ENCODE results near the gene GDI1. TPM values are rescaled to one million over a fixed set of nuclear protein-coding genes. Genes with fewer than 3 reads are reported as not detected.

GDI1 gene
- total and polyA plus RNA-seq, 2 of the 8 experiments (the other 6 are each of a cell fraction or from before 2014, with no cell fraction given) = 83.1 to 136 TPM

DNA sequence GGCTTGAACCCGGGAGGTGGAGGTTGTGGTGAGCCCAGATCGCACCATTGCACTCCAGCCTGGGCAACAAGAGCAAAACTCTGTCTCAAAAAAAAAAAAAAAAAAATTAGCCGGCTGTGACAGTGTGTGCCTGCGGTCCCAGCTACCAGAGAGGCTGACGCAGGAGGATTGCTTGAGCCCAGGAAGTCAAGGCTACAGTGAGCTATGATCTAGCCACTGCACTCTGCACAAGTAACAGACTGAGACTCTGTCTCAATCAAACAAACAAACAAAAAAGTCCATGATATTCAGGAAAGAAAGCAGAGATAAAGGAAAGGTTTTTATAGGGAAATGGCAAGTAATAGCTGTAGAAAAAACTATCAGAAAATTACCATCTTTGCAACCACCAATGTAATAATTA, 44.2 kb downstream of the GDI1 start:
- no peak overlapping the region for H2BK120ac ChIP-seq (replicated peaks; ENCODE audit: low read depth, low read length)
- H3K79me2 ChIP-seq (ENCODE audit: control insufficient read depth in 1 of 2, insufficient read depth in 2 of 2, low read length in 2 of 2) = no peaks in the 10 kb centered on the region
- FAIRE-seq (no peak), DNase-seq (ENCODE audit: low read depth in 1 of 2, low spot score in 2 of 2) (no peak)
- no peak overlapping the region for H2AFZ ChIP-seq (ENCODE audit: low read length)
- H2BK20ac ChIP-seq (ENCODE audit: low read length) = no peak overlapping the region
- H3K4me1 ChIP-seq (replicated peaks in 1 of 4; ENCODE audit: control insufficient read depth in 3 of 4, insufficient read depth in 4 of 4, low read length in 3 of 4) = peaks cover 0 to 6% (median 2%) of the 10 kb centered on the region in 4 experiments; a peak in 4 of 7 replicates
- 100% methylated on average over 2 of the region's 5 CpGs; no CpG with 5 or more reads in 1 of the 2 experiments for WGBS, 2 experiments (ENCODE audit: extremely low coverage in 1 of 2, insufficient coverage in 1 of 2, insufficient read length in 1 of 2, insufficient replicate concordance in 2 of 2, low coverage in 1 of 2, low lambda C conversion rate in 2 of 2, missing lambda C conversion rate in 1 of 2)
- no peak overlapping the region for H2BK12ac ChIP-seq (ENCODE audit: low read depth, low read length)
- TF ChIP-seq KDM4A (IDR thresholded peaks at IDR 0.05; ENCODE audit: low read depth, low read length, severe bottlenecking) = no peak
- TF ChIP-seq RBBP5 (IDR thresholded peaks at IDR 0.05; ENCODE audit: borderline replicate concordance, low read depth, low read length) = no peak
- TF ChIP-seq POLR2A (IDR thresholded peaks at IDR 0.05; ENCODE audit: control extremely low read depth in 1 of 2, low read depth in 2 of 2, low read length in 2 of 2) = no peak
- TF ChIP-seq JUND (IDR thresholded peaks at IDR 0.05; ENCODE audit: low read length) = no peak
- TF ChIP-seq NRF1 (IDR thresholded peaks at IDR 0.05; ENCODE audit: low read depth, low read length) = no peak
- no peak for TF ChIP-seq YY1 (IDR thresholded peaks at IDR 0.05; ENCODE audit: low read depth, low read length)
- TF ChIP-seq SUZ12 (IDR thresholded peaks at IDR 0.05; ENCODE audit: low read length) = no peak
- no peak for TF ChIP-seq CHD2 (IDR thresholded peaks at IDR 0.05; ENCODE audit: low read length)
- no peak for TF ChIP-seq HDAC6 (IDR thresholded peaks at IDR 0.05; ENCODE audit: low read depth, low read length)
- TF ChIP-seq RXRA (IDR thresholded peaks at IDR 0.05; ENCODE audit: insufficient read depth, low read depth, low read length) = no peak
- TF ChIP-seq, protein P1, sequence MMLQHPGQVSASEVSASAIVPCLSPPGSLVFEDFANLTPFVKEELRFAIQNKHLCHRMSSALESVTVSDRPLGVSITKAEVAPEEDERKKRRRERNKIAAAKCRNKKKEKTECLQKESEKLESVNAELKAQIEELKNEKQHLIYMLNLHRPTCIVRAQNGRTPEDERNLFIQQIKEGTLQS (IDR thresholded peaks at IDR 0.05; ENCODE audit: insufficient read depth, low read depth, low read length) = no peak
- no peak for TF ChIP-seq ASH2L (IDR thresholded peaks at IDR 0.05; ENCODE audit: low read length)
- TF ChIP-seq RNF2 (IDR thresholded peaks at IDR 0.05; ENCODE audit: borderline replicate concordance, low read depth, low read length, missing control alignments, poor library complexity, severe bottlenecking) = no peak
- no peak overlapping the region for H4K91ac ChIP-seq (replicated peaks; ENCODE audit: insufficient read length, low read length)
- H3K23ac ChIP-seq (ENCODE audit: insufficient read length) = no peak overlapping the region
- H4K5ac ChIP-seq (ENCODE audit: insufficient read length, low read depth, low read length) = no peak overlapping the region
- POLR2A ChIA-PET (ENCODE audit: partially characterized antibody) = interaction anchor here (1.2 kb wide), 1 partner anchor 9 kb away, joined by 7 read pairs; the partner anchor contains the start of gene SLC10A3
- 0 out of 2 replicates have a peak, but pooled peaks cover 3% of the 10 kb centered on the region for H3K23me2 ChIP-seq (ENCODE audit: low read depth, low read length)
- H2BK15ac ChIP-seq (ENCODE audit: low read length) = no peak overlapping the region
- CTCF ChIA-PET (ENCODE audit: partially characterized antibody) = interaction anchor here (0.8 kb wide), 1 partner anchor 108 kb away, joined by 3 read pairs; no protein-coding TSS in a partner anchor
- no peak overlapping the region for H3K56ac ChIP-seq (replicated peaks; ENCODE audit: insufficient read length, low read depth, low read length)
- H3K79me1 ChIP-seq (ENCODE audit: low read depth, low read length) = no peaks in the 10 kb centered on the region
- no peak overlapping the region for H2BK5ac ChIP-seq (ENCODE audit: low read depth, low read length)
- no peak overlapping the region for H3K18ac ChIP-seq (ENCODE audit: extremely low read depth, low read length)
- H4K20me1 ChIP-seq (replicated peaks in 1 of 2; ENCODE audit: control insufficient read depth in 1 of 2, insufficient read depth in 2 of 2, low read length in 2 of 2) = peaks cover 0 to 2% of the 10 kb centered on the region in 2 experiments
- H3K9ac ChIP-seq (replicated peaks in 1 of 4; ENCODE audit: extremely low read depth in 1 of 4, low read depth in 3 of 4, low read length in 3 of 4) = no peak overlapping the region
- H3K27ac ChIP-seq (ENCODE audit: low read depth, low read length) = no peak overlapping the region
- H3K4me3 ChIP-seq (ENCODE audit: extremely low read depth in 1 of 4, insufficient read depth in 2 of 4, low read depth in 3 of 4, low read length in 4 of 4) = no peak overlapping the region
- no peak overlapping the region for H3K4me2 ChIP-seq (ENCODE audit: insufficient read depth in 1 of 2, low read depth in 2 of 2, low read length in 2 of 2)
- no peak overlapping the region for H2AK5ac ChIP-seq (ENCODE audit: low read depth, low read length)
- no peak overlapping the region for H3K4ac ChIP-seq (replicated peaks; ENCODE audit: insufficient read length, low read depth, low read length)
- H3K9me3 ChIP-seq (ENCODE audit: insufficient read depth in 2 of 2, low read depth in 1 of 2, low read length in 1 of 2) = no peaks in the 10 kb centered on the region
- H3K14ac ChIP-seq (ENCODE audit: insufficient read length) = no peak overlapping the region
- no peaks in the 10 kb centered on the region for H3K27me3 ChIP-seq (replicated peaks in 1 of 4; ENCODE audit: control insufficient read depth in 3 of 4, extremely low read depth in 1 of 4, insufficient read depth in 3 of 4, low read length in 3 of 4)
- H3K36me3 ChIP-seq (ENCODE audit: control insufficient read depth in 2 of 4, insufficient read depth in 4 of 4, low read length in 3 of 4) = peaks cover 0 to 13% (median 0%) of the 10 kb centered on the region in 4 experiments; a peak in 2 of 8 replicates
- H4K8ac ChIP-seq (ENCODE audit: extremely low read depth, insufficient read depth, low read length) = no peak overlapping the region

Measured in H1 (cell line).